Heart right ventricle (tissue), 16 donors: Measurements from ENCODE around the gene TMEM51. TPM values are rescaled to one million over a fixed set of nuclear protein-coding genes. Genes with fewer than 3 reads are reported as not detected.

Experiments used
- ATAC-seq, 8 donors: fragments of 200-7000 bp; cut with Tn5 transposase; one replicate each; pipeline ENCODE4 v1.9.1; 2020; ENCODE audit warnings: mild to moderate bottlenecking in 8 of 8, moderate library complexity in 8 of 8, moderate number of reproducible peaks in 1 of 8
- DNase-seq, 2 donors: peaks; one replicate each; pipeline ENCODE4 v3.0.0-alpha.2; 2020
- H3K27ac ChIP-seq, 10 donors: fragments of 200-600 bp; sonication (generic) in 2 of 10; one replicate each; pipeline versions ENCODE4 v1.5.0 to v1.8.0; 2020 to 2022; ENCODE audit warnings: mild to moderate bottlenecking in 3 of 10
- H3K27me3 ChIP-seq, 7 donors: fragments of 200-600 bp; one replicate each; pipeline ENCODE4 v1.8.0; 2021 to 2022; ENCODE audit warnings: mild to moderate bottlenecking in 2 of 7
- H3K36me3 ChIP-seq, 9 donors: fragments of 200-600 bp; sonication (generic) in 1 of 9; one replicate each; pipeline versions ENCODE4 v1.5.0 to v1.8.0; 2020 to 2022; ENCODE audit warnings: mild to moderate bottlenecking in 2 of 9
- H3K4me1 ChIP-seq, 9 donors: fragments of 200-600 bp; sonication (generic) in 1 of 9; one replicate each; pipeline versions ENCODE4 v1.5.0 to v1.8.0; 2020 to 2022; ENCODE audit warnings: mild to moderate bottlenecking in 4 of 9
- H3K4me3 ChIP-seq, 10 donors: fragments of 200-600 bp; sonication (generic) in 2 of 10; one replicate each; pipeline versions ENCODE4 v1.5.0 to v1.8.0; 2020 to 2022; ENCODE audit warnings: mild to moderate bottlenecking in 7 of 10, moderate library complexity in 2 of 10
- H3K9me3 ChIP-seq, 11 donors: fragments of 200-600 bp in 10 of 11; sonication (generic) in 2 of 11; one replicate each; pipeline versions ENCODE4 v1.5.0 to v1.8.0; 2013 to 2022; ENCODE audit warnings: mild to moderate bottlenecking in 2 of 11, control low read depth in 1 of 11, moderate library complexity in 1 of 11
- WGBS, 2 donors: extraction: QIAGEN DNeasy Blood & Tissue Kit; methylation state at CpG; one replicate each; pipeline ENCODE4 v1.1.7; 2013; ENCODE audit warnings: inconsistent platforms in 1 of 2; 5-methylcytosine and 5-hydroxymethylcytosine counted together
- intact Hi-C, 10 donors: fragments of 100-400 bp; cut with DNase I; formaldehyde crosslinking; loops; one replicate each; pipeline versions ENCODE4 v1.11.1 to v1.14.2; 2022
- polyA plus RNA-seq, 2 donors: library from polyadenylated mRNA; stranded (reverse); fragments of 200-250 nt; gene quantifications; one replicate each; pipeline ENCODE4 v1.2.3, GENCODE V29; 2013
- total RNA-seq, 10 donors: library from RNA; stranded (reverse); fragmentation: NEBNext Ultra II Directional in 3 of 10; extraction: Animal tissue kit (Norgen Biotek cat#: 25700) in 3 of 10; gene quantifications; one replicate each; pipeline versions ENCODE4 v1.2.1 to v1.2.4, GENCODE V29; 2021 to 2023
- TF ChIP-seq, protein P1 (sequence below), 9 donors: fragments of 200-600 bp; sonication (generic) in 2 of 9; IDR thresholded peaks; one replicate each; pipeline versions ENCODE4 v1.5.0 to v1.8.0; 2021 to 2022; ENCODE audit warnings: antibody characterized with exemption in 9 of 9, mild to moderate bottlenecking in 5 of 9, moderate library complexity in 1 of 9
- donor health status: Arrhythmogenic right ventricular cardiomyopathy.
- donor health status: ischemic (EF 13 %, LVEDD 7.1; RV severe dilation, severe dysfunction).
- donor health status: healthy with polysubstance abuse.
- donor health status: DM: no; HTN: yes; CAD: no.
- donor health status: DM: no; HTN: no; CAD: no.
- donor health status: ischemic (EF 25% LVEDD 6.9; RV normal size, moderate dysfunction).
- donor health status: ischemic (EF 25% LVEDD 5.7; RV mildly dilated, moderate dysfunction).
- donor health status: healthy.
- donor health status: DM: yes; HTN: yes; CAD: no.
- donor health status: Ischemic cardiomyopathy.
- donor health status: ischemic (EF 35%, LVEDD 5.7; RV mildly dilated, moderate dysfunction).
- donor health status: nonischemic (EF 11% LVEDD 7.7; RV severe dilation, severe dysfunction).
- donor health status: DM: yes; HTN: yes; CAD: no.
- donor health status: PGD.
- donor health status: ischemic (EF 29% LVEDD 5.4; RV normal size, mild dysfunction).
- donor health status: nonischemic (EF 23%, LVEDD 6.1; RV moderate dilation, normal function).

The TMEM51 gene
- total and polyA plus RNA-seq, 12 donors, result 2.0 to 9.5 (median 3.2) TPM

DNA sequence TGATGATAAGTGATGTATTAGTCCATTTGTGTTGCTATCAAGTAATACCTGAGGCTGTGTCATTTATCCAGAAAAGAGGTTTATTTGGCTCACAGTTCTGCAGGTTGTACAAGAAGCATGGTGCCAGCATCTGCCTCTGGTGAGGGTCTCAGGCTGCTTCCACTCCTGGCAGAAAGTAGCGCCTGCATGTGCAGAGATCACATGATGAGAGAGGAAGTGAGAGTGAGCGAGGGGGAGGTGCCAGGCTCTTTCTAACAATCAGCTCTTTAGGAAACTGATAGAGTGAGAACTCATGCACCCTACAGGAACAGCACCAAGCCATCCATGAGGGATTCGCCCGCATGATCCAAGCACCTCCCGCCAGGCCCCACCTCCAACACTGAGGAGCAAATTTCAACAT lies 91.3 kb downstream of the TMEM51 start:
- H3K27me3 ChIP-seq, result peaks cover 0 to 32% (median 24%) of the 10 kb centered on the region in 7 donors
- no peak overlapping the region for H3K27ac ChIP-seq
- intact Hi-C loops, result no loop called here
- DNase-seq (no peak), ATAC-seq (no peak)
- WGBS, 2 donors, result 91 to 92% methylated on average over 5 of the region's 5 CpGs
- H3K9me3 ChIP-seq, result no peaks in the 10 kb centered on the region
- H3K4me3 ChIP-seq, result no peak overlapping the region
- peaks cover 0 to 40% (median 9%) of the 10 kb centered on the region in 9 donors for H3K4me1 ChIP-seq
- no peaks in the 10 kb centered on the region for H3K36me3 ChIP-seq
- TF ChIP-seq, protein P1, sequence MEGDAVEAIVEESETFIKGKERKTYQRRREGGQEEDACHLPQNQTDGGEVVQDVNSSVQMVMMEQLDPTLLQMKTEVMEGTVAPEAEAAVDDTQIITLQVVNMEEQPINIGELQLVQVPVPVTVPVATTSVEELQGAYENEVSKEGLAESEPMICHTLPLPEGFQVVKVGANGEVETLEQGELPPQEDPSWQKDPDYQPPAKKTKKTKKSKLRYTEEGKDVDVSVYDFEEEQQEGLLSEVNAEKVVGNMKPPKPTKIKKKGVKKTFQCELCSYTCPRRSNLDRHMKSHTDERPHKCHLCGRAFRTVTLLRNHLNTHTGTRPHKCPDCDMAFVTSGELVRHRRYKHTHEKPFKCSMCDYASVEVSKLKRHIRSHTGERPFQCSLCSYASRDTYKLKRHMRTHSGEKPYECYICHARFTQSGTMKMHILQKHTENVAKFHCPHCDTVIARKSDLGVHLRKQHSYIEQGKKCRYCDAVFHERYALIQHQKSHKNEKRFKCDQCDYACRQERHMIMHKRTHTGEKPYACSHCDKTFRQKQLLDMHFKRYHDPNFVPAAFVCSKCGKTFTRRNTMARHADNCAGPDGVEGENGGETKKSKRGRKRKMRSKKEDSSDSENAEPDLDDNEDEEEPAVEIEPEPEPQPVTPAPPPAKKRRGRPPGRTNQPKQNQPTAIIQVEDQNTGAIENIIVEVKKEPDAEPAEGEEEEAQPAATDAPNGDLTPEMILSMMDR (IDR thresholded peaks at IDR 0.05), result no peak

DNA sequence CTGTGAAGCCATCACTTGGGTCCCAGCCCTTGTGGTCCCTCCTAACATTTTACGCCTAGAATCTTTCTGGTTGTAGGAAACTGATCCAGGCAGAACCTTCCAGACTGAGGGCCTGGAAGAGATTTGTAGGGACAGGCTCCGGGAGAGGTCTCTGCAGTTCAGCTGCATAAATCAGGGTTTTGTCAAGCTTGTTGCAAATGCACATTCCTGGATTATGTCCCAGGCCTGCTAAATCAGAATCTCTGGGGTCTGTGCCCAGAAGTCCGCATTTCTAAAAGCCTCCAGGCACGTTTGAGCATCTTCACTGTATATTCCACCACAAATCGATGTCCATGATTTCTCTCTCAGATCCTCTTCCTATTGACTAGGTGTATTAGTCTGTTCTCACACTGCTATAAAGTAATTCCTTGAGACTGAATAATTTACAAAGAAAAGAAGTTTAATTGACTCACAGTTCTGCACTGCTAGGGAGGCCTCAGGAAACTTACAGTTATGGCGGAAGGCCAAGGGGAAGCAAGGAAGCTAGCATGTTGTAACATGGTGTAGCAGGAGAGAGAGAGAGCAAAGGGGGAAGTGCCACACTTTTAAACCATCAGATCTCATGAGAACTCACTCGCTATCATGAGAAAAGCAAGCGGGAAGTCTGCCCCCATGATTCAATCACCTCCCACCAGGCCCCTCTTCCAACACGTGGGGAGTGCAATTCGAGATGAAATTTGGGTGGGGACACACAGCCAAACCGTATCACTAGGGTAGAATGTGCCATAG lies 92.2 kb downstream of the TMEM51 start:
- H3K4me1 ChIP-seq, result peaks cover 0 to 40% (median 9%) of the 10 kb centered on the region in 9 donors
- intact Hi-C loops, result no loop called here
- peak overlapping the region in 1 of 10 donors; percentile 47 for H3K27ac ChIP-seq

DNA sequence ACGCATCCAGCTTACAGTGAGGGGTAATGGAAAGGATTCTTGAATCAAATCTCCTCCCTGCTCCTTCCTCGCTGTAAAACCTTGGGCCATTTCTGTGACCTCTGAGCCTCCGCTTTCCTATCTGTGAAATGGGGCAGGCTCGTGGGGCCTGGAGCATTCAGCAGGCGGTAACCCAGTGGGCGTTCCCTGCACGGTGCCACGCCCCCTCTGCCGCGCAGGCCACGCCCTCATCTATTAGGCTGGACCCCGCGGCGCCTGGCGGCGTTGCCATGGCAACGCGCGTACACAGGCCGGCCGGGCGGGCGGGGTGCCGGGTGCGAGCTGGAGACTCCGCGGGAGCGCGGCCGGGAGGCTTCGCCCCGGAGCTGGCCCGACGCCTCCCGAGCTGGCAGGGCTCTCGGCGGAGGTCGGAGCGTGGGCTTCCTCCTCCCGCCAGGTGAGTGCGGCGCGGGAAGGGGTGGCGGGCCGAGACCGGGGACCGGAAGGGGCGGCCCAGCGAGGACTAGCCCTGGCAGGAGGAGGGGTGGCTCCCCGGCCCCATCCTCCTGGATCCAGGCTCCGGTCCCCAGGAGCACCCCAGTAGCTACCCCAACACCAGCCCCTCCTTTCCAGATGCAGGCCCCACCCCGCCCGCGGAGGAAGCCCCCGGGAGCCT lies 93.5 kb downstream of the TMEM51 start, which contains the start of gene FHAD1:
Gene FHAD1 (plus strand): TSS at position 264 of the 655 bp plus-strand sequence. CDS start 4,562 bp downstream, outside the sequence.
- peaks cover 0 to 40% (median 9%) of the 10 kb centered on the region in 9 donors for H3K4me1 ChIP-seq
- peaks cover 0 to 45% (median 32%) of the 10 kb centered on the region in 7 donors for H3K27me3 ChIP-seq
- DNase-seq, result peak in 1 of 2 donors; percentile 55
- WGBS, 2 donors, result 7% methylated on average over 46 to 54 of the region's 55 CpGs
- H3K36me3 ChIP-seq, result no peaks in the 10 kb centered on the region
- H3K9me3 ChIP-seq, result no peaks in the 10 kb centered on the region
- TF ChIP-seq, protein P1 (IDR thresholded peaks at IDR 0.05), result no peak
- peak within 1 kb of the TSS; percentile 3 to 57 (median 44) for H3K4me3 ChIP-seq
- ATAC-seq, result peak; percentile 41 to 83 (median 61)
- intact Hi-C loops, result no loop called here
- peak within 1 kb of the TSS in 1 of 10 donors; percentile 47 for H3K27ac ChIP-seq

More for the DNA sequence above, 92.2 kb downstream of the TMEM51 start:
- Histone ChIP-seq H3K36me3 (no peaks in the 10 kb centered on the region), H3K27me3 (peaks cover 0 to 37% (median 32%) of the 10 kb centered on the region in 7 donors), H3K4me3 (no peak overlapping the region), H3K9me3 (no peaks in the 10 kb centered on the region)
- TF ChIP-seq, protein P1 (IDR thresholded peaks at IDR 0.05), result no peak
- ATAC-seq (peak in 4 of 8 donors; percentile 37 to 75 (median 52)), DNase-seq (no peak)
- 54 to 73% methylated on average over 11 of the region's 11 CpGs for WGBS, 2 donors

DNA sequence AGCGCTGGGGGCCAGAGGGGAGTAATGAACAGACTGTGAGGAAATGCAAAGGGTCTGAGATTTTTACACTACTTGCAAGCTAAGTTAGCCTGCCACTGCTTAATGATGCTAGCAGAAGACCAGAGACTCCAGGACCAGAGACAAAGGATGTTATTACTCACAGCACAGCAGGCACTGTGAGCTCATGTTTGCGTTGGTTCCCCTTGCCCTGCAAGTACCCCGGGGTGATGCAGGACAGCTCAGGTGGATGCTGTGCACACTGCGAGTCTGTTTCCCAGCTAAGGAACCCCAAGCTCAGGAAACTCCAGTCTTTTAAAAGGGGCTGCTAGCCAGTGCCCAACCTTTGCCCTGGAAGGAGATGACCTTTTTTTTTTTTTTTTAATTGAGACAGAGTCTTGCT lies 94.7 kb downstream of the TMEM51 start:
- TF ChIP-seq, protein P1 (IDR thresholded peaks at IDR 0.05), result no peak
- Histone ChIP-seq H3K36me3 (no peaks in the 10 kb centered on the region), H3K27me3 (peaks cover 0 to 46% (median 32%) of the 10 kb centered on the region in 7 donors), H3K4me1 (peaks cover 0 to 46% (median 9%) of the 10 kb centered on the region in 9 donors), H3K4me3 (no peak overlapping the region), H3K27ac (no peak overlapping the region), H3K9me3 (no peaks in the 10 kb centered on the region)
- ATAC-seq (no peak), DNase-seq (no peak)
- intact Hi-C loops, result no loop called here
- 84 to 87% methylated on average over 4 of the region's 4 CpGs for WGBS, 2 donors
